Fibroblast of the aortic adventitia (primary cell): ENCODE measurements around the gene PCDHGA1. TPM values are rescaled to one million over a fixed set of nuclear protein-coding genes. Genes with fewer than 3 reads are reported as not detected.

Experiments
- DNase-seq: peaks from one replicate; pipeline ENCODE4 v3.0.0-alpha.2; 2010; ENCODE audit warnings: low read depth
- H3K4me3 ChIP-seq: 2 replicates; pipeline ENCODE4 v1.5.1; 2011; ENCODE audit warnings: low read depth, mild to moderate bottlenecking, control low read depth, low read length, moderate library complexity
- total RNA-seq: library from RNA; depleted of rRNA; stranded (reverse); fragments of >200 nt; gene quantifications from 2 replicates; pipeline ENCODE4 v1.2.3, GENCODE V29; 2012; ENCODE audit warnings: low replicate concordance
- TF ChIP-seq, protein P1 (sequence below): IDR thresholded peaks from 2 replicates; pipeline ENCODE4 v1.5.1; 2011; ENCODE audit warnings: mild to moderate bottlenecking, low read length, control low read depth, inconsistent platforms; ENCODE audit not compliant: insufficient read depth

Gene PCDHGA1
- total RNA-seq, 1 donor, result 1.4 TPM

DNA sequence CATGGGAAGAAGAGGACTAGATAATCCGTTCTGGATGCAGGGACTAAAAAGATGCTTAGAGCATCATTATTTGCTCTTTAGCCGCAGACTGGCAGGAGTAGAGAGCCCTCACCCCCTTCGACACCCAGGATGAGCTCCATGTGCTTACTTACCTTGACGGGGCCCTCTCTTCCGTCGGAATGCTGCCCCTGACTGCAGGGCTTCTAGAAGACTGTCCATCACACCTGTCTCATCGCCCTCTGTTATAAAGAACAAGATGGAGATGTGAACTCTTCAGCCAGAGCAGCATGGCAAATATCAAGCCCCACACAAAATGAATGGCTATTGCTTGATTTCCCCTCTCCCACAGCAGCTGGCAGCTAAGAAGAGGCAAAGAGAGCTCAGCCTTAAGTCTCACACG lies 193.7 kb downstream of the PCDHGA1 start:
- H3K4me3 ChIP-seq, result no peak overlapping the region
- TF ChIP-seq, protein P1, sequence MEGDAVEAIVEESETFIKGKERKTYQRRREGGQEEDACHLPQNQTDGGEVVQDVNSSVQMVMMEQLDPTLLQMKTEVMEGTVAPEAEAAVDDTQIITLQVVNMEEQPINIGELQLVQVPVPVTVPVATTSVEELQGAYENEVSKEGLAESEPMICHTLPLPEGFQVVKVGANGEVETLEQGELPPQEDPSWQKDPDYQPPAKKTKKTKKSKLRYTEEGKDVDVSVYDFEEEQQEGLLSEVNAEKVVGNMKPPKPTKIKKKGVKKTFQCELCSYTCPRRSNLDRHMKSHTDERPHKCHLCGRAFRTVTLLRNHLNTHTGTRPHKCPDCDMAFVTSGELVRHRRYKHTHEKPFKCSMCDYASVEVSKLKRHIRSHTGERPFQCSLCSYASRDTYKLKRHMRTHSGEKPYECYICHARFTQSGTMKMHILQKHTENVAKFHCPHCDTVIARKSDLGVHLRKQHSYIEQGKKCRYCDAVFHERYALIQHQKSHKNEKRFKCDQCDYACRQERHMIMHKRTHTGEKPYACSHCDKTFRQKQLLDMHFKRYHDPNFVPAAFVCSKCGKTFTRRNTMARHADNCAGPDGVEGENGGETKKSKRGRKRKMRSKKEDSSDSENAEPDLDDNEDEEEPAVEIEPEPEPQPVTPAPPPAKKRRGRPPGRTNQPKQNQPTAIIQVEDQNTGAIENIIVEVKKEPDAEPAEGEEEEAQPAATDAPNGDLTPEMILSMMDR, result no peak
- DNase-seq, result no peak

DNA sequence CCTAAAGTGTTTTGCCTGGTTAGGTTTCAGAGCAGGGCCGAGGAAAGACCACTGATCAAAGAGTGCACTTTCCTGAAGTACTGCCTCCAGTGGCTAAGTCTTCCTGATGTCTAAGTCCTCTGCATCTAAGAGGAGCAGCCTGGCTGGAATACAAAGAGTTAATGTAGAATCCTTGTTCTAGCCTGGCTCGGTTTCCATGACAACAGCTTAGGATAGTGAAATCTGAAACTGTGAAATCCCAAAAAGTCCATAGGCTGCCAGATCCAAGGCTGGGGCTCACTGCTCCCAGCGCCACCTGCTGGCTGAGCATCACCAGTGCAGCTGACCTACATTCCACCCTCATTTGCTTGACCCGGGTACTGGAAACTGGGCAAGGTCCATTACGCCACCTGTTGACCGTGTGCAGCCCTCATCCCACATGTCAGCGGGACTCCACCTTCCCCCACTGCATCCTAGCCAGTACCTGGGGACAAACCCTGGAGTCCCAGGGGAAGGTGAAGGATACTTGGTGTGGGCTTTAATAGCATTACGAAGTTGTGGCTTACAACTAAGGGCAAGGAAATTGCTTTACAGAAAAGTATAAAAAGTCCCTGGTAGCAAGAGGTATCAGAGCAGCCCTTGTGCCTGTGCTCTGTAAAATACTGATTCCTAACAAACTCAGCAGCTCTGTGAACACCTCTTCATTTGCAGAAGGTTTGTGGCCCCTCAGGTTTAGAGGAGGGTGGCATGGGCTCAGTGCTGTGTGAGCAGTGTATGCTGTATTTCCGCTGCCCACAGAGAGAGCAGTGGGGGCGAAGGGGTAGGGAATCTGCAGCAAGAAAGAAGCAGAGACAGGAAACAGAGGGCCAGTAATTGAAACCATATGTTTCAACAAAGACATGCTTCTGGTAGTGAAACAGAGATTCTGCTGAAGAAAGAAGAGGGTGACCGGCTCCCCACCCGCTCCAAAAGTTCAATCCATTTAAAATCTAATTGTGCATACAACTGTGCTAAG lies 194.6 kb downstream of the PCDHGA1 start:
- peak; percentile 98 for DNase-seq
- TF ChIP-seq, protein P1, result peak; percentile 99
- H3K4me3 ChIP-seq, result peak overlapping the region; percentile 13

GRCh38 chr5:141525653-141526052 lies 195.3 kb downstream of the PCDHGA1 start:
- DNase-seq, result no peak
- TF ChIP-seq, protein P1, result no peak
- H3K4me3 ChIP-seq, result no peak overlapping the region

- H3K4me3 ChIP-seq, result no peak overlapping the region
- TF ChIP-seq, protein P1, result no peak
- DNase-seq, result no peak
These were observed 197.1 kb downstream of the PCDHGA1 start for GRCh38 chr5:141527426-141527825.

DNA sequence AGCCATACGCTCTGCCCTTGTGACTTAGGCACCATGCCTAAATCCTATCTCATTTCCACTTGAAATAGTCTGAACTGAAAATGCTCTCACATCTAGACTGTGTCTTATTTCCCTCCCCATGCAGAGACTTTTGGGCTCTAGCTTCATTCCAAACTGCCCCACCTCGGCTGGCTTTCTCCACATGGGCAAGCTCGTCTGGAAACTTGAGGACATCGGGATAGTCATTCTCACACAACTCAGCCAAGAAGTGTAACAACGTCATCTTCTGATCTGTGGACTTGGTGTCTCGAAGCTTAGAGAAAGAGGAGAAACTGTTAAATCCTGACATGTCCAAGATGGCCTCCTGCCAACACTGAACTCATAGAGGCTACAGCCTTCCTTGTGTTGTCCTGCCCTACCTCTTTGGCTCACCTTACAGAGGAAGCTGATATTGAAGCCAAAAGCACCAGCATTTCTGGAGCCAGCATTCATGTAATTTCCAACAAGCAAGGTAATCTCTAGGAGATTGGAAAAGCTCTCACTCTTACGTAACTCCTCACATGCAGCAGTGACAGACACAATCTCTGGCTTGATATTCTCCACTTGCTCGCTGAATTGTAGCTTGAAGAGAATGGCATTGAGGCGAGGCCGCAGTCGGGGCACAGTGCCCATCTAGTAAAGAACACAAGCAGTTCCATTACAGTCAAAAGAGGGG lies 198.1 kb downstream of the PCDHGA1 start:
- peak; percentile 79 for DNase-seq
- H3K4me3 ChIP-seq, result no peak overlapping the region
- TF ChIP-seq, protein P1, result no peak

- peak; percentile 77 for DNase-seq
- TF ChIP-seq, protein P1, result no peak
- H3K4me3 ChIP-seq, result no peak overlapping the region
These were observed 198.7 kb downstream of the PCDHGA1 start for GRCh38 chr5:141529002-141529401.
